Left ventricle myocardium inferior (tissue), 1 donor: ENCODE measurements around the gene JUN. TPM values are rescaled to one million over a fixed set of nuclear protein-coding genes. Genes with fewer than 3 reads are reported as not detected.

ENCODE experiments used
- DNase-seq: peaks from one replicate; pipeline ENCODE4 v3.0.0-alpha.2; 2020
- H3K27ac ChIP-seq: fragments of 200-600 bp; replicated peaks from 2 replicates; pipeline ENCODE4 v1.8.0; 2021
- H3K27me3 ChIP-seq: fragments of 200-600 bp; 2 replicates; pipeline ENCODE4 v1.8.0; 2021; ENCODE audit warnings: low read depth
- H3K36me3 ChIP-seq: fragments of 200-600 bp; 2 replicates; pipeline ENCODE4 v1.8.0; 2021
- H3K4me1 ChIP-seq: fragments of 200-600 bp; 2 replicates; pipeline ENCODE4 v1.8.0; 2021
- H3K4me3 ChIP-seq: fragments of 200-600 bp; 2 replicates; pipeline ENCODE4 v1.8.0; 2021; ENCODE audit warnings: mild to moderate bottlenecking, moderate library complexity
- H3K9me3 ChIP-seq: fragments of 200-600 bp; replicated peaks from 2 replicates; pipeline ENCODE4 v1.8.0; 2021
- CTCF ChIP-seq: fragments of 200-600 bp; IDR thresholded peaks from 2 replicates; pipeline ENCODE4 v1.8.0; 2021; ENCODE audit warnings: antibody characterized with exemption, mild to moderate bottlenecking, borderline replicate concordance
- intact Hi-C: fragments of 100-400 bp; cut with micrococcal nuclease; formaldehyde crosslinking; loops from one replicate; pipeline ENCODE4 v1.11.0; 2022
- total RNA-seq: library from RNA; stranded (reverse); fragmentation: NEBNext Ultra II Directional; extraction: Animal tissue kit (Norgen Biotek cat#: 25700); gene quantifications from one replicate; pipeline ENCODE4 v1.2.1, GENCODE V29; 2021
- donor health status: DM: no; HTN: yes; CAD: no; lungs with severe emphysema.

The JUN gene
- total RNA-seq, 1 donor from 2014 or later, result 101 TPM

- DNase-seq, result no peak
- Histone ChIP-seq H3K27me3 (no peaks in the 10 kb centered on the region), H3K27ac (no peak overlapping the region), H3K36me3 (no peaks in the 10 kb centered on the region), H3K4me3 (no peak overlapping the region), H3K4me1 (no peaks in the 10 kb centered on the region), H3K9me3 (no peaks in the 10 kb centered on the region)
- intact Hi-C loops, result no loop called here
- no peak for TF ChIP-seq CTCF
Measured at GRCh38 chr1:58748666-58749065, 35.2 kb downstream of the JUN start.

GRCh38 chr1:58746757-58747156 is 37.1 kb downstream of the JUN start:
- intact Hi-C loops, result no loop called here
- no peak for DNase-seq

GRCh38 chr1:58746182-58746581 is 37.7 kb downstream of the JUN start:
- Histone ChIP-seq H3K27me3 (no peaks in the 10 kb centered on the region), H3K27ac (no peak overlapping the region), H3K36me3 (no peaks in the 10 kb centered on the region), H3K9me3 (no peaks in the 10 kb centered on the region), H3K4me3 (no peak overlapping the region), H3K4me1 (no peaks in the 10 kb centered on the region)
- TF ChIP-seq CTCF, result no peak
- intact Hi-C loops, result no loop called here
- no peak for DNase-seq

More at GRCh38 chr1:58746757-58747156, 37.1 kb downstream of the JUN start:
- no peak for TF ChIP-seq CTCF
- no peak overlapping the region for H3K4me3 ChIP-seq
- no peaks in the 10 kb centered on the region for H3K27me3 ChIP-seq
- H3K36me3 ChIP-seq, result no peaks in the 10 kb centered on the region
- no peaks in the 10 kb centered on the region for H3K4me1 ChIP-seq
- H3K9me3 ChIP-seq, result no peaks in the 10 kb centered on the region
- H3K27ac ChIP-seq, result no peak overlapping the region

GRCh38 chr1:58745666-58746065 is 38.2 kb downstream of the JUN start:
- TF ChIP-seq CTCF, result no peak
- Histone ChIP-seq H3K27ac (no peak overlapping the region), H3K9me3 (no peaks in the 10 kb centered on the region), H3K36me3 (no peaks in the 10 kb centered on the region), H3K4me3 (no peak overlapping the region), H3K4me1 (no peaks in the 10 kb centered on the region), H3K27me3 (no peaks in the 10 kb centered on the region)
- no peak for DNase-seq
- intact Hi-C loops, result no loop called here

GRCh38 chr1:58745117-58745516 is 38.7 kb downstream of the JUN start:
- no peak for TF ChIP-seq CTCF
- no peak overlapping the region for H3K4me3 ChIP-seq
- intact Hi-C loops, result no loop called here

More at GRCh38 chr1:58745117-58745516, 38.7 kb downstream of the JUN start:
- H3K36me3 ChIP-seq, result no peaks in the 10 kb centered on the region
- H3K27me3 ChIP-seq, result no peaks in the 10 kb centered on the region
- H3K27ac ChIP-seq, result no peak overlapping the region
- DNase-seq, result no peak
- peaks cover 2% of the 10 kb centered on the region for H3K4me1 ChIP-seq
- H3K9me3 ChIP-seq, result no peaks in the 10 kb centered on the region
